ENCODE results near the gene SHROOM3. TPM values are rescaled to one million over a fixed set of nuclear protein-coding genes. Genes with fewer than 3 reads are reported as not detected.

SHROOM3 gene
- total and polyA plus RNA-seq, 12 donors = 1.1 to 16.2 (median 8.8) TPM

- H3K27ac ChIP-seq = peak overlapping the region in 2 of 5 donors; percentile 51 to 68
- no peaks in the 10 kb centered on the region for H3K36me3 ChIP-seq (replicated peaks in 1 of 2)
- DNase-seq = no peak
- H3K4me1 ChIP-seq (replicated peaks in 1 of 2) = no peaks in the 10 kb centered on the region
- WGBS, 4 donors = 59 to 70% (median 61%) methylated on average over 17 to 20 of the region's 20 CpGs
- intact Hi-C loops (cut with DNase I) = no loop called here
- no peaks in the 10 kb centered on the region for H3K9me3 ChIP-seq (replicated peaks in 1 of 3)
- TF ChIP-seq POLR2A (IDR thresholded peaks at IDR 0.05) (no peak), CTCF (IDR thresholded peaks at IDR 0.05) (no peak)
- H3K4me3 ChIP-seq = no peak overlapping the region
- no peaks in the 10 kb centered on the region for H3K27me3 ChIP-seq
These were observed 367.4 kb downstream of the SHROOM3 start for GRCh38 chr4:76802236-76803021.

GRCh38 chr4:76803522-76803921, 368.5 kb downstream of the SHROOM3 start:
- DNase-seq = peak in 1 of 7 donors; percentile 61
- TF ChIP-seq POLR2A (IDR thresholded peaks at IDR 0.05) (no peak), CTCF (IDR thresholded peaks at IDR 0.05) (no peak)
- intact Hi-C loops (cut with DNase I) = no loop called here
- Histone ChIP-seq H3K36me3 (replicated peaks in 1 of 2) (no peaks in the 10 kb centered on the region), H3K27ac (no peak overlapping the region), H3K4me1 (replicated peaks in 1 of 2) (no peaks in the 10 kb centered on the region), H3K4me3 (no peak overlapping the region), H3K27me3 (no peaks in the 10 kb centered on the region), H3K9me3 (replicated peaks in 1 of 3) (no peaks in the 10 kb centered on the region)
- 70 to 83% (median 80%) methylated on average over 5 of the region's 5 CpGs for WGBS, 4 donors

- no peak for TF ChIP-seq POLR2A (IDR thresholded peaks at IDR 0.05)
- TF ChIP-seq CTCF (IDR thresholded peaks at IDR 0.05) = no peak
- no peak overlapping the region for H3K27ac ChIP-seq
- intact Hi-C loops (cut with DNase I) = no loop called here
These were observed 369.1 kb downstream of the SHROOM3 start for GRCh38 chr4:76804096-76804495.

GRCh38 chr4:76806346-76806745, 371.3 kb downstream of the SHROOM3 start:
- no peaks in the 10 kb centered on the region for H3K9me3 ChIP-seq (replicated peaks in 1 of 3)
- DNase-seq = no peak
- no peak for TF ChIP-seq CTCF (IDR thresholded peaks at IDR 0.05)
- no peak for TF ChIP-seq POLR2A (IDR thresholded peaks at IDR 0.05)
- H3K4me3 ChIP-seq = no peak overlapping the region
- no peak overlapping the region for H3K27ac ChIP-seq
- 66 to 76% (median 70%) methylated on average over 3 of the region's 3 CpGs for WGBS, 4 donors
- intact Hi-C loops (cut with DNase I) = no loop called here
- no peaks in the 10 kb centered on the region for H3K36me3 ChIP-seq (replicated peaks in 1 of 2)
- H3K4me1 ChIP-seq (replicated peaks in 1 of 2) = no peaks in the 10 kb centered on the region
- no peaks in the 10 kb centered on the region for H3K27me3 ChIP-seq

More at GRCh38 chr4:76804096-76804495, 369.1 kb downstream of the SHROOM3 start:
- no peak for DNase-seq
- Histone ChIP-seq H3K4me3 (no peak overlapping the region), H3K27me3 (no peaks in the 10 kb centered on the region), H3K9me3 (replicated peaks in 1 of 3) (no peaks in the 10 kb centered on the region), H3K36me3 (replicated peaks in 1 of 2) (no peaks in the 10 kb centered on the region), H3K4me1 (replicated peaks in 1 of 2) (no peaks in the 10 kb centered on the region)
- 57 to 76% (median 66%) methylated on average over 5 of the region's 5 CpGs for WGBS, 4 donors

Data from adrenal gland (tissue), 12 donors.